Stimulated activated CD4-positive, alpha-beta T cell treated with anti-CD3 and anti-CD28 coated beads, Interleukin-12 subunit alpha, Interleukin-12 subunit beta, amount 100 ng/mL, for 4 hours (primary cell): ENCODE measurements around the gene TEDC2.
"Not testable (repeated sequence)": the region's sequence is repeated elsewhere in the genome, so short reads cannot be mapped to it uniquely, and the experiment has no call there.

Experiments
- DNase-seq: peaks from one replicate; pipeline ENCODE4 v3.0.0-alpha.2; 2020

The TEDC2 gene

GRCh38 chr16:2478279-2478678 is 18.4 kb downstream of the TEDC2 start:
- no peak for DNase-seq

GRCh38 chr16:2479996-2480395 is 20.1 kb downstream of the TEDC2 start:
- DNase-seq, result not testable (repeated sequence)

GRCh38 chr16:2480948-2481347 is 21.0 kb downstream of the TEDC2 start:
- no peak for DNase-seq

DNA sequence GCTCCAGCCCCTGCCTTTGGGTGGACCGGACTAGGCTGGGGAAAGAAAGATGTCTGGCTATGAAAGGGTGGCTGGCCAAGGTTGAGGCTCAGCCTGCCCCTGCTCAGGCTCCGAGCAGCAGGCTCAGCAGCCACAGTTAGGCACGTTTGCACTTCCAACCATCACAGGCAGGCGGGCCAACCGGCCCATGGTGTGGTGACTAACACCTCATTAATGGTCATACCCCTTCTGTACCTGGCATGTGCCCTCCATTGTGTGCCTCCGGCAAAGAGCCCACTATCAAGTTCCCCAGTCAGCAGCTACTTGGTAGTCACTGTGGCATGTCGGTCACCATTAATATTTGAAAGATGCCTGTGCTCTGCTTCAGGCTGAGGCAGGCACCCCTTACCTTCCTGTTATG is 21.8 kb downstream of the TEDC2 start:
- no peak for DNase-seq

DNA sequence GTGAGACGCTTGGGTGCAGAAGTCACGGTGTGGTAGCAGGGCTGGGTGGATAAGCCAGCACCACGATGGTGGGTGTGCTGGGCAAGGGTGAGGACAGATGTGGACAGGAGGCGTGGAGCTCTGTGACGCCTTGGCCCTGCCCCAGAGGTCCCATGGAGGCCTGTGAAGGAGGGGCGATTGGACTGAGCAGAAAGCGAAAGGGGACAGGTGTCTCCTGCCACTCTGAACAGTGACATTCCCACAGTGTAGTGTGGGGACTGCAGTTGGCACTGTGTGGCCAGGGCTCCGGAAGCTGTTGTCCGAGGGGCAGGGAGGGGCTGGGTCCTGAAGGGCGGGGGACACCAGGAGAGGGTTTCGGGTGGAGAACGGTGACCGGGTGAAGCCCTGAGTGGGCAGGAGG is 22.3 kb downstream of the TEDC2 start:
- DNase-seq, result no peak

DNA sequence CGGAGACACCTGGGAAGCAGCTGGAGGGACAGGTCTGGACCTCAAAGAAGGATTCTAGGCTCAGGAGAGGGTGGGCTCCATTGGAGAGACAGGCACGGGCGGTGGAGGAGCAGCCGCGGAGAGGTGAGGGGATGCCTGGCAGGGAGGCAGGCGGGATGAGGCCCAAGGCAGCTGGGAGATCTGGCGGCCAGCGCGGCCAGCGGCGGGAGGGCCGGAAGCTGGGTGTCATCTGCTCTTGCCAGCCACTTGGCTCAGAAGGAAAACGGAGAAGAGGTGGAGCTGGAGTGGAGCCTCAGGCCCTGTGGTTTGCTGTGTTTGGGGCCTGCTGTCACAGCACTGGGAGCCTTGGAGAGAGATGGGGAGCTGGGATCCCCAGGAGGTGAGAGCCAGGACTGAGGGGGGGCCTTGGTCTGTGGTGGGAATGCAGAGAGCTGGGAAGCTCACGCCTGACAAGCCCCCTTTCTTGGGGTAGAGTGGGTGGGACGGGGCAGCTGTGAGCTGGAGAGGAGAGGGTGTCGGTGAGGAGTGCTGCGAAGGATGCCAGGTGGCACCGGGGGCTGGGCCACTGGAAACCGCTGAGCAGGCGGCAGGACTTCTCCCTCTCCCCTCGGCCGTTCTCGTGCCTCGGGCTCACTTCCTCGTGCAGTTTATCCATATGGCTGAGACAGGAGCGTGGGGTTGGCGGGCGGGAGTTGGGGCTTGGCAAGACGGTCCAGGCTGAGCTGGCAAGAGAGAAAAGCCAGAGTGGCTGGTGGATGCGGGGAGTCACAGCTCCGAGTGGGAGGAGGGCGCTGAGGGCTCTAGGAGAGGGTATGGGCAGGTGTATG is 23.0 kb downstream of the TEDC2 start:
- DNase-seq, result no peak

DNA sequence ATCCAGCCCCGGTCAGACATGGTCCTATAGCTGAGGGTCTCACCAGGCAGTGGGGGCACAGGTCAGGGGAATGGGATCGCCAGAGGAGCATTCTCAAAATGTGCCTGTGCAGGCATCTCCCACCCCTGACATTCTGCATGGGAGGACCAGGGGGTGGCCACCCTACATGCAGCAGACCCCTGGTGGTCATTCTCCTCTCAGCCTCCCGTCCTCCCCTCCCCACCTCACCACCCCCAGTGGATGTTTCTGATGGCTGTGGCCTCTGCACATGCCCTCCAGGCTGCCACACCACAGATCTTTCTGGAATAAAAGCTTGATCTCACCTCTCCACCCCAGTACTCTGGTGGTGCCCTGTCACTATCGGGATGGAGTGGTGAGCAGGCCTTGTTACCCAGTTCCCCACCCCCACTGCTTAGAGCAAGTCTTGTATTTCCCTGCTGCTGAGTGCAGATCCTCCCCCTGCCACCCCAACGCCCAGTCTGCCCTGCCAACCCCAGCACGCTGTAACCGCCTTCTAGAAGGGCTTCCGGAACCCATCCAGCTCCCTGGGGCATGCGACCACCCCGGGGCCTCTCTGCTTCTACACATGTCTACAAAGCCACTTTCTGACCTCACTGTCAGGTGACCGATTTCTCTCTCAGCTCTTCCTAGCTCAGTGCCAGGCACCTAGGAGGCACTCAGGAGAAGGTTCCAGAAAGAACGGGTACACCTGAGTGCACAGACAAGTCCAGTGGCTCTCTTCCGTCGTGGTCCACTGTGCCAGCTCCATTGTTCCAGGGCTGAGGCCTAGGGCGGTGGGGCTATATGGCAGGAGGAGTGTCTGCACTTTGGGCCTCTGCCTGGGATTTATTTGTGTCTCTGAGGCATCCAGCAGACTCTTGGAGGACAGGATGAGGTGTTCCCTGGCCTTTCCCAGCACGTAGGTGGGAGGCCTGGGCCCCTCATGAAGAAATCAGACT is 24.3 kb downstream of the TEDC2 start:
- no peak for DNase-seq

- DNase-seq, result no peak
Observed at GRCh38 chr16:2484898-2485508, 25.1 kb downstream of the TEDC2 start.

GRCh38 chr16:2485811-2486507 is 26.1 kb downstream of the TEDC2 start:
- DNase-seq, result no peak

DNA sequence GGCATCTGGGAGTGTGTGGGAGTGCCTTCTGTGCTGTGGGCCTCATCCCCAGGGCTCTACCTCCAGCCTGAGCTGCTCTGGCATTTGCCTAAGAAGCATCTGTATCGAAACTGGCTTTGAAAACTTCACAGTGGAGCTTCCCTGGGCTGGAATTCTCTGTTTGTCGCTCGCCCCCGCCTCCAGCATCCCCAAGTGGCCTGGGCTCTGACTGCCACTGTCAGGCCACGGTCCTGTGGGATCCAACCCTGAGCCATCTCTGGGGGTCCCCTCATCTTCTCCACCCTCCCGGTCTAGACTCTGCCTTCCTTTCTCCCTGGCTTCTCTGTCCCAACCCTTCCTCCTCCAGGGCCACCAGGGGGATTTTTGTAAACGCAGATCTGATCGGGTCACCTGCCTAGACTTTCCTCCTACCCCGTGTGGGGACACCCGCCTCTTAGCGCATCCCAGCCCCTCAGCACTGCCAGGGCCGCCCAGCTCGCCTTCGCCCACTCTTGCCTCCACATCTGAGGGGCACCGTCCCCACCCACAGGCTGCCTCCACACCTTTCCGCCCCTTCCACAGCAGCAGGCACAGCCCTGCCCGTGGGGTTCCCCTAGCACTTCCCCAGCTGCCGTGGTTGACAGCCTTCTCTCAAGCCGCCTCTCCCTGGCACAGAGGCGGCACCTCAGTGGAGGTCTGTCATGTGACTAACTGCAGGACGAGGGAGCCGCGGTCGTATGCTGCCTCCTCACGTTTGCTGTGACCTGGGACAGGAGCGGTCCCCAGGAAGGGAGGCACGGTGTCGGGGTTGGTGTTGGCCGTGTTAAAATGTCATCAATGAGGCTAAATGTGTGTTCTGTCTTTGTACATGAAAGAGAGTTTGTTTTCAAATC is 27.0 kb downstream of the TEDC2 start:
- peak; percentile 64 for DNase-seq

- no peak for DNase-seq
Observed at GRCh38 chr16:2487517-2487842, 27.6 kb downstream of the TEDC2 start.

GRCh38 chr16:2487903-2488531 is 28.1 kb downstream of the TEDC2 start:
- DNase-seq, result no peak

DNA sequence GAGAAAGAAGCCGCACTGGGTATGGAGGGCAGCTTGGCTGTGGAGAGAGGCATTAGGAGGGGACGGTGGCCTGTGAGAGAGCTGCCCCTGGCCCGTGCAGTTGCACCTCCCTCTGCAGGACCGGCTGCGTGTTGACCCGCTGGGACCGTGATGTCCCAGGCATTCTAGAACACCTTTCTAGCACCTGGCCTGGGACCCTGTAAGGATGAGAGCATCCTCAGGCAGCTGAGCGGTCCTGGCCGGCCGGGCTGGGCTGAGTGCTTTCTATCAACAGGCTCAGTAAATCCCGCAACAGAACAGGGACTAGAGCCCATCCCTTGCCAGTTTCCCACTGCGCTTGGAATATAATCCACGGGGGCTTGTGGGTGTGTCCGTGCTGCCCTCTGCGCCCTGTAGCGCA is 29.7 kb downstream of the TEDC2 start:
- DNase-seq, result no peak

GRCh38 chr16:2490190-2491105 is 30.5 kb downstream of the TEDC2 start:
- no peak for DNase-seq

- no peak for DNase-seq
Observed at GRCh38 chr16:2492292-2492691, 32.4 kb downstream of the TEDC2 start.

DNA sequence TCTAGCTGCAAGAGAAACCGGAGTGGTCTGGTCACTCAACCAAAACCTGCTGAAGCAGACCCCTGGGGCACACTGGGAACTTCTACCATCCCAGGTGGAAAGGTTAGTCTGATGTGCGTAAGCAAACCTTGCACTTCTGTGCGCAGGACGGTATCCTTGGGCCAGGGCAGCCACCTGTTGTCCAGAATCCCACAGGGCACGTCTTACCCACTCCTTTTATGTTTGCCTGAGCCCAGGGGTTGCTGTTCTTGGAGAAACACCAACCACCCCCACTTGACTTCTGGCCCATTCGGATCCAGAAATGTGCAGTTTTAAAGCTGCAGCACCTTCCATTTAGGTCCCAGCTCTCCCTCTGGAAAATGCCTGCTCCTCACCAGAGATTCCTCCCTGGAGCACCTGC is 33.7 kb downstream of the TEDC2 start:
- DNase-seq, result no peak

DNA sequence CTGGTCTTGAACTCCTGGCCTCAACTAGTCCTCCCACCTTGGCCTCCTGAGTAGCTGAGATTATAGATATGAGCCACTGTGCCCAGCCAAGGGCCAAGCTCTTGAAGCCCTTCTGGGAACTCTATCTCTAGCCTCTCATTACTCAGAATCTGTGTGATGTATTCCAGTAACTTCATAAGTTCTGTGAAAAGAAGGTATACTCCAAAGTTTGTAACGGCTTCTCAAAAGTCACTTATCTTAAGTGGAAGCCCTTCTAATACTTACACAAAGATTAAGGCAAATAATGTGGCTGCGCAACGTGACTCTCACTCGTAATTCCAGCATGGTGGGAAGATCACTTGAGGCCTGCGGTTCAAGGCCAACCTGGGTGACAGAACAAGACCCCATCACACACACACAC is 34.7 kb downstream of the TEDC2 start:
- no peak for DNase-seq

DNA sequence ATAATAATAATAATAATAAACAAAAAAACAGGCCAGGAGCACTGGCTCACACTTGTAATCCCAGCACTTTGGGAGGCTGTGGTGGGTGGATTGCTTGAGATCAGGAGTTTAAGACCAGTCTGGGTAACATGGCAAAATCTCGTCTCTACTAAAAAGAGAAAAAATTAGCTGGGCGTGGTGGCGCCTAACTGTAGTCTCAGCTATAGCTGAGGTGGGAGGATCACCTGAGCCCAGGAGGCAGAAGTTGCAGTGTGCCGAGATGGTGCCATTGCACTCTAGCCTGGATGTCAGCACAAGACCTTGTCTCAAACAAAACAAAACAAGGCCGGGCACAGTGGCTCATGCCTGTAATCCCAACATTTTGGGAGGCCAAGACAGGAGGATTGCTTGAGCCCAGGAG is 35.1 kb downstream of the TEDC2 start:
- no peak for DNase-seq

DNA sequence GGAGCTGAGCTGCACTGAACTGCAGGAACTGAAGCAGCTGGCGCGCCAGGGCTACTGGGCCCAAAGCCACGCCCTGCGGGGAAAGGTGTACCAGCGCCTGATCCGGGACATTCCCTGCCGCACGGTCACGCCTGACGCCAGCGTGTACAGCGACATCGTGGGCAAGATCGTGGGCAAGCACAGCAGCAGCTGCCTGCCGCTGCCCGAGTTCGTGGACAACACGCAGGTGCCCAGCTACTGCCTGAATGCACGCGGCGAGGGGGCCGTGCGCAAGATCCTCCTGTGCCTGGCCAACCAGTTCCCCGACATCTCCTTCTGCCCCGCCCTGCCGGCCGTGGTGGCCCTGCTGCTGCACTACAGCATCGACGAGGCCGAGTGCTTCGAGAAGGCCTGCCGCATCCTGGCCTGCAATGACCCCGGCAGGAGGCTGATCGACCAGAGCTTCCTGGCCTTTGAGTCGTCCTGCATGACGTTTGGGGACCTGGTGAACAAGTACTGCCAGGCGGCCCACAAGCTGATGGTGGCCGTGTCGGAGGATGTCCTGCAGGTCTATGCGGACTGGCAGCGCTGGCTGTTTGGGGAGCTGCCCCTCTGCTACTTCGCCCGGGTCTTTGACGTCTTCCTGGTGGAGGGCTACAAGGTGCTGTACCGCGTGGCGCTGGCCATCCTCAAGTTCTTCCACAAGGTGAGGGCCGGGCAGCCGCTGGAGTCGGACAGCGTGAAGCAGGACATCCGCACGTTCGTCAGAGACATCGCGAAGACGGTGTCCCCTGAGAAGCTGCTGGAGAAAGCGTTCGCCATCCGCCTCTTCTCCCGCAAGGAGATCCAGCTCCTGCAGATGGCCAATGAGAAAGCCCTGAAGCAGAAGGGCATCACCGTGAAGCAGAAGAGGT is 36.6 kb downstream of the TEDC2 start:
- DNase-seq, result no peak
